Heart left ventricle (tissue), 13 donors: Measurements from ENCODE around the gene RFX2.

Experiments used
- CTCF ChIP-seq, 12 donors: fragments of 200-600 bp; sonication (generic) in 4 of 12; IDR thresholded peaks; one replicate each; pipeline versions ENCODE4 v1.5.0 to v1.8.0; 2018 to 2022; ENCODE audit warnings: antibody characterized with exemption in 12 of 12, mild to moderate bottlenecking in 5 of 12
- POLR2A ChIP-seq, 2 donors: fragments of 450-650 bp; IDR thresholded peaks; one replicate each; pipeline ENCODE4 v1.6.1; 2017; ENCODE audit warnings: antibody characterized with exemption in 2 of 2, mild to moderate bottlenecking in 2 of 2, moderate library complexity in 2 of 2
- donor health status: ischemic (EF 13 %, LVEDD 7.1; RV severe dilation, severe dysfunction).
- donor health status: DM: no; HTN: yes; CAD: no.
- donor health status: DM: no; HTN: no; CAD: no.
- donor health status: ischemic (EF 25% LVEDD 6.9; RV normal size, moderate dysfunction).
- donor health status: ischemic (EF 25% LVEDD 5.7; RV mildly dilated, moderate dysfunction).
- donor health status: ischemic (EF 35%, LVEDD 5.7; RV mildly dilated, moderate dysfunction).
- donor health status: nonischemic (EF 11% LVEDD 7.7; RV severe dilation, severe dysfunction).
- donor health status: DM: yes; HTN: yes; CAD: no.
- donor health status: PGD.
- donor health status: ischemic (EF 29% LVEDD 5.4; RV normal size, mild dysfunction).
- donor health status: nonischemic (EF 23%, LVEDD 6.1; RV moderate dilation, normal function).

GRCh38 chr19:5969476-5969875 lies 140.8 kb downstream of the RFX2 start:
- TF ChIP-seq CTCF (IDR thresholded peaks at IDR 0.05): no peak
- no peak for TF ChIP-seq POLR2A (IDR thresholded peaks at IDR 0.05)
